Pancreas (tissue), 10 donors: ENCODE measurements around the gene HHATL. TPM values are rescaled to one million over a fixed set of nuclear protein-coding genes. Genes with fewer than 3 reads are reported as not detected.
A peak's percentile ranks its signal among the peaks of the same experiment; 100 is the strongest.

Experiments used
- ATAC-seq, 4 donors: fragments of 200-7000 bp; cut with Tn5 transposase; one replicate each; pipeline versions ENCODE4 v1.8.0 to v1.9.1; 2020; ENCODE audit warnings: mild to moderate bottlenecking in 4 of 4, moderate library complexity in 4 of 4
- DNase-seq, 6 donors: peaks; one replicate each; pipeline ENCODE4 v3.0.0-alpha.2; 2020
- FAIRE-seq: peaks from 2 replicates; lab custom pipeline; 2012; peaks lifted over from hg19 to GRCh38; lab: Jason Lieb, UNC
- H3K27ac ChIP-seq, 4 donors: fragments of 200-600 bp; sonication (generic); 1 replicate in 3 of 4; 2 replicates in 1 of 4; pipeline versions ENCODE4 v1.5.0 to v1.8.0; 2020
- H3K27me3 ChIP-seq, 4 donors: fragments of 200-600 bp; one replicate each; pipeline ENCODE4 v1.8.0; 2021
- H3K36me3 ChIP-seq, 3 donors: fragments of 200-600 bp; sonication (generic) in 1 of 3; one replicate each; pipeline versions ENCODE4 v1.5.0 to v1.8.0; 2020 to 2021
- H3K4me1 ChIP-seq, 3 donors: fragments of 200-600 bp; one replicate each; pipeline ENCODE4 v1.8.0; 2021
- H3K4me3 ChIP-seq, 4 donors: fragments of 200-600 bp; sonication (generic) in 2 of 4; one replicate each; pipeline versions ENCODE4 v1.5.0 to v1.8.0; 2020 to 2021
- H3K9me3 ChIP-seq, 4 donors: fragments of 200-600 bp; one replicate each; pipeline ENCODE4 v1.8.0; 2021
- CTCF ChIP-seq, 4 donors: fragments of 200-600 bp; sonication (generic) in 3 of 4; IDR thresholded peaks; one replicate each; pipeline versions ENCODE4 v1.5.0 to v1.8.0; 2021; ENCODE audit warnings: antibody characterized with exemption in 4 of 4
- WGBS, 2 donors: extraction: QIAGEN DNeasy Blood & Tissue Kit; methylation state at CpG; one replicate each; pipeline ENCODE4 v1.1.7; 2013; 5-methylcytosine and 5-hydroxymethylcytosine counted together
- intact Hi-C, 3 donors: fragments of 100-400 bp; cut with DNase I; formaldehyde crosslinking; loops; one replicate each; pipeline versions ENCODE4 v1.11.1 to v1.14.2; 2022
- polyA plus RNA-seq, 2 donors: library from polyadenylated mRNA; stranded (reverse); fragments of 200-250 nt; gene quantifications; one replicate each; pipeline ENCODE4 v1.2.3, GENCODE V29; 2013
- total RNA-seq, 6 donors: library from RNA; stranded (reverse); fragmentation: NEBNext Ultra II Directional in 4 of 6; extraction: Animal tissue kit (Norgen Biotek cat#: 25700) in 4 of 6; gene quantifications; one replicate each; pipeline versions ENCODE4 v1.2.1 to v1.2.4, GENCODE V29; 2021 to 2023
- donor health status: healthy with polysubstance abuse.
- donor health status: DM: no; HTN: no; CAD: no; lungs with moderate emphysema.
- donor health status: DM: no; HTN: no; CAD: no.
- donor health status: control.
- donor health status: control.
- donor health status: Bipolar disorder and iron deficiency.
- donor health status: DM: yes; HTN: yes; CAD: no.
- donor health status: DM: no; HTN: no; CAD: no.
- donor health status: DM: no; HTN: no; CAD: no.
- donor health status: DM: yes; HTN: yes; CAD: no.

Gene HHATL
- total and polyA plus RNA-seq, 8 donors, result 0.42 to 17.8 (median 2.4) TPM; not detected in 1

GRCh38 chr3:42732196-42732828, 29.7 kb upstream of the HHATL start:
- FAIRE-seq (no peak), DNase-seq (peak in 2 of 6 donors; percentile 4 to 23), ATAC-seq (peak in 3 of 4 donors; percentile 48 to 78 (median 70))
- no peak overlapping the region for H3K4me3 ChIP-seq
- H3K27ac ChIP-seq, result no peak overlapping the region
- intact Hi-C loops, result no loop called here
- no peaks in the 10 kb centered on the region for H3K9me3 ChIP-seq
- H3K4me1 ChIP-seq, result no peaks in the 10 kb centered on the region
- H3K36me3 ChIP-seq, result no peaks in the 10 kb centered on the region
- WGBS, 2 donors, result 58 to 59% methylated on average over 3 to 4 of the region's 4 CpGs
- no peaks in the 10 kb centered on the region for H3K27me3 ChIP-seq
- no peak for TF ChIP-seq CTCF (IDR thresholded peaks at IDR 0.05)

GRCh38 chr3:42731476-42732195, 29.0 kb upstream of the HHATL start:
- no peak overlapping the region for H3K4me3 ChIP-seq
- H3K4me1 ChIP-seq, result no peaks in the 10 kb centered on the region
- no peaks in the 10 kb centered on the region for H3K9me3 ChIP-seq
- ATAC-seq (no peak), FAIRE-seq (no peak), DNase-seq (no peak)
- no peak for TF ChIP-seq CTCF (IDR thresholded peaks at IDR 0.05)
- no peaks in the 10 kb centered on the region for H3K27me3 ChIP-seq
- intact Hi-C loops, result no loop called here
- 72 to 83% methylated on average over 6 of the region's 6 CpGs for WGBS, 2 donors
- H3K27ac ChIP-seq, result no peak overlapping the region
- H3K36me3 ChIP-seq, result no peaks in the 10 kb centered on the region

GRCh38 chr3:42730706-42731420, 28.3 kb upstream of the HHATL start:
- FAIRE-seq, result no peak
- whole genome bisulfite sequencing, 2 donors, result 80 to 87% methylated on average over 3 of the region's 3 CpGs
- intact Hi-C loops, result no loop called here
- Histone ChIP-seq H3K36me3 (no peaks in the 10 kb centered on the region), H3K9me3 (no peaks in the 10 kb centered on the region), H3K27ac (no peak overlapping the region), H3K4me1 (no peaks in the 10 kb centered on the region), H3K27me3 (no peaks in the 10 kb centered on the region), H3K4me3 (no peak overlapping the region)
- no peak for TF ChIP-seq CTCF (IDR thresholded peaks at IDR 0.05)
- ATAC-seq, result no peak
- no peak for DNase-seq

GRCh38 chr3:42730294-42730693, 27.7 kb upstream of the HHATL start:
- DNase-seq, result no peak
- ATAC-seq, result no peak
- no peaks in the 10 kb centered on the region for H3K36me3 ChIP-seq
- no peaks in the 10 kb centered on the region for H3K9me3 ChIP-seq
- TF ChIP-seq CTCF (IDR thresholded peaks at IDR 0.05), result no peak
- intact Hi-C loops, result no loop called here
- H3K4me3 ChIP-seq, result no peak overlapping the region
- FAIRE-seq, result no peak
- H3K27me3 ChIP-seq, result no peaks in the 10 kb centered on the region
- no peaks in the 10 kb centered on the region for H3K4me1 ChIP-seq
- H3K27ac ChIP-seq, result no peak overlapping the region
- 80 to 87% methylated on average over 11 of the region's 11 CpGs for WGBS, 2 donors
